ENCODE results near the gene TENM3.

GRCh38 chr4:182643801-182644682 is 400.8 kb downstream of the TENM3 start:
- TF ChIP-seq CTCF (IDR thresholded peaks at IDR 0.05) = no peak
- TF ChIP-seq POLR2A (IDR thresholded peaks at IDR 0.05) = no peak
- TF ChIP-seq POLR2AphosphoS5 (IDR thresholded peaks at IDR 0.05; ENCODE audit: insufficient read depth in 1 of 2, low read depth in 1 of 2) = no peak

Measured in vagina (tissue), 2 donors.